ACC112 (cell line): ENCODE data around the gene NUDT1.
A peak's percentile ranks its signal among the peaks of the same experiment; 100 is the strongest.

ENCODE experiments used
- H2AFZ ChIP-seq: fragments of 200-600 bp; sonication (generic); one replicate; pipeline ENCODE4 v1.6.0; 2017; ENCODE audit warnings: antibody characterized with exemption, low read length; ENCODE audit not compliant: unreplicated experiment
- H3K27ac ChIP-seq: fragments of 200-600 bp; sonication (generic); 2 replicates; pipeline ENCODE4 v1.5.1; 2014; ENCODE audit warnings: low read depth, mild to moderate bottlenecking, antibody characterized with exemption, low read length, moderate library complexity
- H3K27me3 ChIP-seq: fragments of 200-600 bp; sonication (generic); 2 replicates; pipeline ENCODE4 v1.6.1; 2014; ENCODE audit warnings: mild to moderate bottlenecking, antibody characterized with exemption, low read length, moderate library complexity, mixed read lengths; ENCODE audit not compliant: insufficient read depth
- H3K36me3 ChIP-seq: fragments of 200-600 bp; sonication (generic); 2 replicates; pipeline ENCODE4 v1.6.1; 2016; ENCODE audit warnings: mild to moderate bottlenecking, antibody characterized with exemption, low read length, moderate library complexity, mixed read lengths; ENCODE audit not compliant: insufficient read depth
- H3K4me1 ChIP-seq: fragments of 200-600 bp; sonication (generic); one replicate; pipeline ENCODE4 v1.6.1; 2016; ENCODE audit warnings: low read length, mixed read lengths; ENCODE audit not compliant: insufficient read depth, unreplicated experiment, control insufficient read depth
- H3K4me3 ChIP-seq: fragments of 200-600 bp; sonication (generic); 2 replicates; pipeline ENCODE4 v1.5.1; 2014; ENCODE audit warnings: mild to moderate bottlenecking, low read depth, low read length
- H3K79me2 ChIP-seq: fragments of 200-600 bp; sonication (generic); one replicate; pipeline ENCODE4 v1.6.0; 2016; ENCODE audit warnings: low read length; ENCODE audit not compliant: control insufficient read depth, unreplicated experiment, insufficient read depth

The NUDT1 gene

DNA sequence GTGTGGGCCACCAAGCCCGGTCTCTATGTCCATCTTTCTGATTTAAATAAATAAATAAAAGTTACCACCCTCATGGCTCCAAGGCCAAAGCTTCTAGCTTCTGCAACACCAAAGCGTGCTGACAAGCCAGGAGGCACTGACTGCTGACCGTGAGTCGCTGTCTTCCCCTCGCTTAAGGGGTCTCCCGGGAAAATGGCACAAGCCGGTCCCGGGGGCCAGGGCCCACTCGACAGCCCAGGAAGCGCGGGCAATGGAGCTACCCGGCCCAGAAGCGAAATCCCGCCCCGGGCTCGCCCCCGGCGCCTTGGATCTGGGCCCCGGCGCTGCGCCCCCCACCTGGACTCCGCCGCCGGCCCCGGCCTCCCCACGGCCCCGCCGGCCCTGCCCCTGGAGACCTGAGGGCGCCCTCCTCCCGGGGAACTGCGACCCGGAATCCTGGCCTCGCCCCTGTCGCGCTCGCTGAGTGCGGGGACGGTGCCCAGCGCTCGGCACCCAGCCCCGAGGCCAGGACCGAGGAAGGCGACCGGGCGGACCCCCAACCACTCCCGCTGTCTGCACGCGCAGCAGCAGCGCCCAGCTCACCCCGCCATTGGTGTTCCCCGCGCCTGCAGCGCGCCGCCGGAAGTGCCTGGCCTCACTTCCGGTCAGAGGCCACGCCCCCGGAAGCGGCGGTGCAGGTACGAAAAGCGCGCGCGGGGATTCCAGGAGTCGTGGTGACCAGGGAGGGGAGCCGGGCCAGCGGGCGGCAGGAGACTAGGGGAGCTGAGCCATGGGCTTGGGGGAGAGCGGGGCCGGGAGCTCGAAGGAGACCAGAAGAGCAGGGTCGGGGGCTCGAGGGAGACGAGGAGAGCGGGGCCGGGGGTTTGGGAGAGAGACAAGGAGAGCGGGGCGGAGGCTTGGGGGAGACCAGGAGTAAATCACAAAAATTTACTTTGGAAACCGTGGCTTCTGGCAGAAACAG is at the start of gene NUDT1, which contains the start of gene MRM2:
TSS of gene NUDT1 (plus strand) at position 647 of the 961 bp plus-strand sequence. CDS start 2,349 bp downstream, outside the sequence.
TSS of gene MRM2 (minus strand) at position 626 of the 961 bp plus-strand sequence. CDS start at position 590, 36 bp downstream.
- H3K36me3 ChIP-seq: 0 out of 2 replicates have a peak, but pooled peaks cover 6% of the 10 kb centered on the region
- H3K79me2 ChIP-seq: peaks cover 21% of the 10 kb centered on the region
- H3K27me3 ChIP-seq: no peaks in the 10 kb centered on the region
- peak within 1 kb of the TSS; percentile 59 for H2AFZ ChIP-seq
- peak within 1 kb of the TSS; percentile 58 for H3K27ac ChIP-seq
- H3K4me1 ChIP-seq: peaks cover 9% of the 10 kb centered on the region
- peak within 1 kb of the TSS; percentile 80 for H3K4me3 ChIP-seq

DNA sequence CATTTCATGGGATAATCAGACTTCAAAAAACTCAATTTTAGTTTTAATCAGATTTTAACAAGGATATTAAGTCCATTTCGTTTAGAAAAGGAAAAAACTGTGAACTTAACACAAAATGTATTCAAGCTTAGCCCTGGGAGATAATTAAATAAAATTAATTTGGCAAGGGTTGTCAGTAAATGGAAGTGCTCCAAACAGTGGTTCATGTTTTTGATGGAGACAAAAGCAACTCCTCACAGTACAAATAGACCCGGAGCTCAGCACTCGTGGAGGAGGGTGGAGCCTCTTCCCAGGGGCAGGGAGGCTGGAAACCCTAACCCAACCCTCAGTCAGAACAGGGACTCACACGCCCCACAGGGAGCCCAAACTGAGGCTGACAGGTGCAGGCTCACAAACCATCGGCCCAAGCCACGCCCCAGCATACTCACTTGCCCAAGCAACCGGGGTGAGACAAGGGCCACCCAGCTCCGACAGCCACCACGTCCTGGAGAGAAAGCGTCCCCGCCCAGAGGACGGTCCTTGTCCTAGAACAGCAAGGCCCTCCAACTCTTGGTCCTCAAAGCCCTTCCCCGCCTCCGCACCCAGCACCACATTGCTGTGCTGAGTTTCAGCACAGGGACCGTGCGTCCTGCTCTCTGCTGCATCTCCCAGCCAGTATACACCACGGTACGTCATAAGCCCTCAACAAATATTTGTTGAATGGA is 49.0 kb upstream of the NUDT1 start:
- Histone ChIP-seq H3K27me3 (no peaks in the 10 kb centered on the region), H3K4me1 (no peaks in the 10 kb centered on the region), H3K4me3 (no peak overlapping the region), H2AFZ (no peak overlapping the region), H3K79me2 (no peaks in the 10 kb centered on the region), H3K27ac (no peak overlapping the region), H3K36me3 (peaks cover 21% of the 10 kb centered on the region)

DNA sequence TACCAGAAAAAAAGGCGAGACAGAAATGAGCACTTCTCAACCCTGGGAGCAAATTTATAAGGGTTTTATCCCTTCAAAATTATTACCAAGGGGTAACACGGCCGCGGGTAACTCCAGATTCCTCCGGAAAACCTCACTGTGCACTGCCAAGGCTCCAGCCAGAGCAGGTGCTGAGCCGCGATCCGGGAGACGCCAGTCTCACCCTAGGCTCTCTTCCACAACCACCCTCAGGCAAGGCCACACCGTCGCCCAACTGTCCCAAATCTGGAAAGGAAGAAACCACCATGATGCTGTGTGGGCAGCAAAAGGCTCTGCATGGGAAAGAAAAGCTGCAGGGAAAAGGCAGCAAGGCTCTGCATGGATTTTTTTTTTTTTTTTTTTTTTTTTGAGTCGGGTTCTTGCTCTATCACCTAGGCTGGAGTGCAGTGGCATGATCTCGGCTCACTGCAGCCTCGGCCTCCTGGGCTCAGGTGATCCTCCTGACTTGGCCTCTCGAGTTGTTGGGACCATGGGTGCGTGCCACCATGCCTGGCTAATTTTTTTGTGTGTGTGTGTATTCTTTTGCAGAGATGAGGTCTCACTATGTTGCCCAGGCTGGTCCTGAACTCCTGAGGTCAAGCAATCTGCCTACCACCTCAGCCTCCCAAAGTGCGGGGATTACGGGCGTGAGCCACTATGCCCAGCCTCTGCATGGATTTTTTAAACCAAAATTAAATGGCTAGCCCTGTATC is 48.3 kb upstream of the NUDT1 start:
- peaks cover 20% of the 10 kb centered on the region for H3K36me3 ChIP-seq

DNA sequence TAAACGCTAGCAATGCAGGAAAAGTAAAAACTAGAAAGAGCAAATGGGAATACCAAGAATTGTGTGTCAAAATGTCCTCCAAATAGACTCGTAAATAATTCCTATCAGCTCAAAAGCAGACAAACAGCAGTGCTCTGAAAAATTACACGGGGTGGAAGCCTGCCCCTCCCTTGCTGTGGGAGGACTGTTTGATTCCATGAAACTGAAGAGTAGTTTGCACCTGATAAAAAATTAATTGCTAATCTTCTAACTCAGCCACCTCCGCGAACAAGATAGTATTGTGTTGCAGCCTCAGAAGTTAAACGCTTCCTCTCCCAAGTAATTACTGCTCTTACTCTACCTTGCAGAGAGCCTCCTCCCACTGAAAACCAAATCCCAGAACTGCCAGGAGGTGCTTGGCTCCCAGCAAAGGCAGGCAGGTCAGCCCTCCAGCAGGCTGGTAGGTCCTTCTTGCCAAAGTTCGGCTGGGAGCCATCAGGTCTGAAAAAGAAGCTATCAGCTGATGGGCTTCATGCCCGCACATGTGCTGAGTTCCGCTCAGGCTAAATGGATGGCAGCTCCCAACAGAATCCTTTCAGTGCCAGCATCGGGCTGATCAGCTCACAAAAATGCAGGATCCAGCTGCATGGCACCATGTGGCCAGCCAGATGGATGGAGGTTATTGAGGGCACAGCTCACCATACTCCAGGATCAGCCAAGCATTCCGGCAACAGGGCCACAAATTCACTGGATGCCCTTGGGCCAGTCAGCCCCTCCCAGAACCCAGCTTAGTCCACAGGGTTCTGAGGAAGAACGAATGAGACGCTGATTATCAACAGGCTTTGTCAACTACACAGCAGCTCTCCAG is 46.4 kb upstream of the NUDT1 start:
- Histone ChIP-seq H3K4me1 (no peaks in the 10 kb centered on the region), H3K79me2 (no peaks in the 10 kb centered on the region), H3K4me3 (no peak overlapping the region), H3K27ac (no peak overlapping the region), H3K36me3 (peaks cover 19% of the 10 kb centered on the region), H3K27me3 (no peaks in the 10 kb centered on the region), H2AFZ (no peak overlapping the region)

More for the DNA sequence above, 48.3 kb upstream of the NUDT1 start:
- H3K79me2 ChIP-seq: no peaks in the 10 kb centered on the region
- H2AFZ ChIP-seq: no peak overlapping the region
- H3K4me3 ChIP-seq: no peak overlapping the region
- H3K27me3 ChIP-seq: no peaks in the 10 kb centered on the region
- no peak overlapping the region for H3K27ac ChIP-seq
- no peaks in the 10 kb centered on the region for H3K4me1 ChIP-seq

DNA sequence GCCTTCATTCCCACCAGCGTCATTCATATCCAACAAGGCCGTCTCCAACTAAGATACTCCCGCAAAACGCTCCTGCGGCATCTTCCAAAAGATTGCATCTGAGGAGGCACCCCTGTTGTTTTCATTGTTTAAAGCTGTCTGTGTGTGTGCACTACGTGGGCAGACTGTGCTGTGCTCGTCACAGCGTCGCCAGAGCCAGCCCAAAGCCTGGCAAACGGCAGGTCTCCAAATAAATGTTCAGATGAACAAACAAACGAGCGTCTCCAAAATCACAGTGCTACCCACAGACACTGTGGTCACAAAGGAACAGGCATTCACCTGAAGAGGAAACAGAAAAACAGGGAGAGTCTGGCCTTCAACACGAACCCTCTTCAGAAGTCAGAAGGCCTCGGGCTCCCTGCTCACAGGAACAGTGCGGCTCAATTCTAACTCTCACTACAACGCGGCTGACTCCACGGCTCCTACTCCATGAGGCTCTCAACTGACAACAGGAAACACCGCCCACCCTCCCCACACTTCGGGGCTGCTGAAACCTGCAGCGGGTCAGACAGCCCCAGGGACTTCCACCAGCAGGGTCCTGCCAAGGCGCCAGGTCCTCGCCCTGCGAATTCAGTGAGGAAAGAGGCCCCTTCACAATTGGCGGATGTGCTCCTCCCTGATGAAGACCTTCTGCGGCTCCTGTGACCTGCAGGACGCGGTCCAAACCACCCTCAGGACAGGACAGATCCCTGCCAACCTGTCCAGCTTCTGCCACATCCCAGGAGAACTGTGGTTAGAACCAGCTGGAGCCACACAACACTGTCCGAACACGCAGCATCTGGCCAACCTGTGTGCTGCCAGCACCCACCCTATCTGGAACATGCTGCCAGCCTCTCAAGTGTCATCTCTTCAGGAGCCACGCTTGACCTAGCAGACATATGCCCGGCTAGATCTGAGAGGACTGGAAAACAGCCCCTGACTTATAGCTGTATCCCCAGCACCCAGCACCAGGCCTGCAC is 45.3 kb upstream of the NUDT1 start:
- no peaks in the 10 kb centered on the region for H3K4me1 ChIP-seq
- no peaks in the 10 kb centered on the region for H3K27me3 ChIP-seq
- no peak overlapping the region for H2AFZ ChIP-seq
- H3K27ac ChIP-seq: no peak overlapping the region
- H3K4me3 ChIP-seq: no peak overlapping the region
- peaks cover 19% of the 10 kb centered on the region for H3K36me3 ChIP-seq
- H3K79me2 ChIP-seq: no peaks in the 10 kb centered on the region

DNA sequence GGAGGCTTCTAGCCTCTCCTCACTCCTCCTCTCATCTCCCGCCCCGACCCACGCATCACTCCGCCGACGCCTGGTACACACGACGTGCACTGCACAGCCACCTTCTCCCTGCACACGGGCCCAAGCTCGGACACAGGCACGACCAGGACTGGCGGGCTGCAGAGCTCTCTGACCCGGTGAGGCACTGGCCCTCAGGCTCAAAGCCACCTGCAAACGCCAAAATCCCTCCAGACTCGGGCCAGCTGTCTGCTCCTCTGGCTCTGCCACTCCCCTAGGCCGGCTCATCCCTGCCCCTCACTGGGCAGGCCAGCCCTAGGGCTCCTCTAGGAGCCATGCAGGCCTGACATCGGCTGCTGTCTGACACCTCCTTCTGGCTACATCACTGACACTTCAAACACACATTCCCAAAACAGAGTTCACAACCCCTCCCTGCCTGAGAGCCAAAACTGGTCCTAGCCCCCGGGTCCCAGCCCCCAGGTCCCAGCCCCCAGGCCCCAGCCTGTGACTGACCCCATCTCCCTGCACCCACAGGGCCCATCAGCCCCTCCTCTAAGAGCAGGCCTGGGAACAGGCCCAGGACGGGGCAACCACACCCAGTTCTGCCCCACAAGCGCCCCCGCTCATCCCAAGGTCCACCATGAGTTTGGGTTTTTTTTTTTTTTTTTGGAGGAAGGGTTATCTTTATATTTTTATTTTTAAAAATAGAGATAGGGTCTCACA is 44.4 kb upstream of the NUDT1 start:
- Histone ChIP-seq H3K27me3 (no peaks in the 10 kb centered on the region), H3K27ac (no peak overlapping the region), H3K36me3 (peaks cover 19% of the 10 kb centered on the region), H2AFZ (no peak overlapping the region), H3K4me3 (no peak overlapping the region), H3K4me1 (no peaks in the 10 kb centered on the region), H3K79me2 (no peaks in the 10 kb centered on the region)

DNA sequence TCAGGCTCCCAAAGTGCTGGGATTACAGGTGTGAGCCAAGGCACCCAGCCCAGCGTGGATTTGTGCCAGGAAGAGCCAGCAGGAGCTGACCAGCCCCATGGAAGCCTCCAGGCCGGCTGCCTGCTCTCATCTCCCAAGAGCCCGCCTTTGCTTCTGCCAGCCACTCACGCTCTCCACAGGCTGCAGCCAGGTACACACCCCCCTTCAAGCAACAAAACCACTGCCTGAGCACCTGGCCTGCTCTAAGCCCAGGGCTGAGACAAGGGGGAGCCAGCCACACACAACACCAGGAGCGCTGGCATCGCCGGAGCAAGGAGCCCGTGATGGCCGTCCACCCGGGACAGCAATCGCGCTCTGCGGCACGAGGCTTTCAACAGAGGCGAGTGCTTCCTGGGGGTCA is 43.8 kb upstream of the NUDT1 start:
- H3K4me3 ChIP-seq: no peak overlapping the region
- no peak overlapping the region for H2AFZ ChIP-seq
- H3K27ac ChIP-seq: no peak overlapping the region
- H3K27me3 ChIP-seq: no peaks in the 10 kb centered on the region
- H3K36me3 ChIP-seq: peaks cover 19% of the 10 kb centered on the region
- no peaks in the 10 kb centered on the region for H3K4me1 ChIP-seq
- no peaks in the 10 kb centered on the region for H3K79me2 ChIP-seq

DNA sequence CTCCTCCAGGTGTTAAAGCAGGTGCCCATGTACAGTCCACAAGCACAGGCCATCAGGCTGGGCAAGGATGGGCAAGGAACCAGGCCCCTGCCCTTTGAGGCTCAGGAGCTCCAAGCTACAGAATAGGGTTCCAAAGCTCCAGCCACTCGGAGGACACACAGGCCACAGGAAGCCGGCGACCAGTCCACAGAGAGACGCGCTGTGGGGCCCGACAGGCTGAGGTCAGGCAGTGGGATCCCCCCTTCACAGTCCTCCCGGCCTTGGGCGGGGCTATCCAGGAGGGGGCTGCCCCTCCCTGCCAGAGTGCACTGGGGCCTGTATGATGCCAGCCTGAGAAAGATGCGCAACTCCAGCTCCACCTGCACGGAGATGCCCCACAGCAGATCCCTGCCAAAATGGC is 43.3 kb upstream of the NUDT1 start:
- no peaks in the 10 kb centered on the region for H3K79me2 ChIP-seq
- no peaks in the 10 kb centered on the region for H3K27me3 ChIP-seq
- no peaks in the 10 kb centered on the region for H3K4me1 ChIP-seq
- H3K36me3 ChIP-seq: peaks cover 19% of the 10 kb centered on the region
- H3K27ac ChIP-seq: no peak overlapping the region
- no peak overlapping the region for H3K4me3 ChIP-seq
- H2AFZ ChIP-seq: no peak overlapping the region

DNA sequence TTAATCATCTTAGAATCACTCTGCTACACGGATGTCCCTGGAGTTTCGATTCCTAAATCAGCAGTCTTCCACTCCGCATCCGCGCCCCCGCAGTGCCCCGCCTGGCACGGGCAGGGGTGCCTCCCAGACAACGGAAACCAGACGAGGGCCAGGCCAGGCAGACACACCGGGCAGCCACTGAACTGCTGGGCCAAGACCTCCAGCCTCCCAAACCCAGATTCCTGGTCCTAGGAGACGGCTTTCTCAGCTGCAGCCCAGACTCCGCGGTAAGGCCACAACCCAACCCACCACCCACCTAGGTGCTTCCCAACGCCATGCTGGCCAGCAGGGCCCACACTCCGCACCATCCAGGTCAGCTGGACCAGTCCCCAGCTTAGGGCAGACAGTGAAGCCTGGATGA is 42.5 kb upstream of the NUDT1 start:
- no peaks in the 10 kb centered on the region for H3K27me3 ChIP-seq
- H3K36me3 ChIP-seq: peaks cover 19% of the 10 kb centered on the region
- no peak overlapping the region for H3K27ac ChIP-seq
- H3K4me1 ChIP-seq: no peaks in the 10 kb centered on the region
- H2AFZ ChIP-seq: no peak overlapping the region
- H3K4me3 ChIP-seq: no peak overlapping the region
- no peaks in the 10 kb centered on the region for H3K79me2 ChIP-seq
